Suprapubic skin (tissue), 4 donors: ENCODE measurements around the gene NPAS3. TPM values are rescaled to one million over a fixed set of nuclear protein-coding genes. Genes with fewer than 3 reads are reported as not detected.

Experiments used
- DNase-seq, 2 donors: peaks; one replicate each; pipeline ENCODE4 v3.0.0-alpha.2; 2019; ENCODE audit warnings: low spot score in 2 of 2
- H3K27ac ChIP-seq: fragments of 200-600 bp; sonication (generic); one replicate; pipeline ENCODE4 v1.5.1; 2019
- H3K27me3 ChIP-seq: fragments of 200-600 bp; sonication (generic); one replicate; pipeline ENCODE4 v1.5.1; 2019
- H3K36me3 ChIP-seq: fragments of 200-600 bp; sonication (generic); one replicate; pipeline ENCODE4 v1.5.1; 2019
- H3K4me1 ChIP-seq: fragments of 200-600 bp; sonication (generic); one replicate; pipeline ENCODE4 v1.5.1; 2019
- H3K4me3 ChIP-seq: fragments of 200-600 bp; sonication (generic); one replicate; pipeline ENCODE4 v1.5.1; 2019; ENCODE audit warnings: mild to moderate bottlenecking
- H3K9me3 ChIP-seq: fragments of 200-600 bp; sonication (generic); one replicate; pipeline ENCODE4 v1.5.1; 2019
- CTCF ChIP-seq, 2 donors: fragments of 200-600 bp in 1 of 2; fragments of 450-650 bp in 1 of 2; sonication (generic) in 1 of 2; IDR thresholded peaks; one replicate each; pipeline ENCODE4 v1.5.1; 2016 to 2019; ENCODE audit warnings: antibody characterized with exemption in 2 of 2, mild to moderate bottlenecking in 1 of 2, moderate library complexity in 1 of 2
- EP300 ChIP-seq: sonication (generic); formaldehyde crosslinking; IDR thresholded peaks from one replicate; pipeline ENCODE4 v1.6.1; 2017; ENCODE audit warnings: antibody characterized with exemption
- POLR2A ChIP-seq, 2 donors: fragments of 450-650 bp; IDR thresholded peaks; one replicate each; pipeline ENCODE4 v1.6.1; 2017; ENCODE audit warnings: antibody characterized with exemption in 2 of 2, mild to moderate bottlenecking in 2 of 2, moderate library complexity in 2 of 2
- POLR2AphosphoS5 ChIP-seq, 3 donors: sonication (generic); formaldehyde crosslinking; IDR thresholded peaks; one replicate each; pipeline ENCODE4 v1.6.1; 2017; ENCODE audit warnings: antibody characterized with exemption in 3 of 3
- WGBS: methylation state at CpG from one replicate; pipeline ENCODE4 v1.1.5; 2018; 5-methylcytosine and 5-hydroxymethylcytosine counted together
- total RNA-seq, 4 donors: library from RNA; depleted of rRNA; stranded (reverse); fragments of >200 nt; gene quantifications; one replicate each; pipeline ENCODE4 v1.1.0, GENCODE V29; 2016

The NPAS3 gene
- total RNA-seq, 4 donors from 2014 or later = 0.17 to 0.45 (median 0.29) TPM; not detected in 1

DNA sequence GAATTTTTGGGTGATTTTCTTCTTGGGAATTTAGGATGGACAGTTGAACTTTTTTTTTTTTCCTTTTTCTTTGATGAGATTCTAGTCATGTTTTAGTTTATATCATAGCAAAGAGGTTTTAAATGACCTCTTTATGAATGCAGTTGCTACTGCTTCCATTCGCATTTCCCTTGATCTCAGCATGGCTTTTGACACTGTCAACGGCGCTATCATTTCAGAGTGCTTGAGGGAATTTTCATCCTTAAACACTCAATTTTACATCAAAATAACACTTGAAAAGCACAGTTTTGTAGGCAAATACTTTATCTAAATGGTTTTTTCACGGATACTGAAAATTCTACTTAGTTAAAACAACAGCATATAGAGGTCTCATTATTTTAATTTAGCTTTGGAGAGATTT lies 195.5 kb downstream of the NPAS3 start:
- Histone ChIP-seq H3K9me3 (no peaks in the 10 kb centered on the region), H3K27me3 (no peaks in the 10 kb centered on the region), H3K4me3 (no peak overlapping the region), H3K36me3 (no peaks in the 10 kb centered on the region), H3K27ac (no peak overlapping the region), H3K4me1 (no peaks in the 10 kb centered on the region)
- 72% methylated on average over 4 of the region's 4 CpGs for WGBS
- no peak for DNase-seq
- no peak for TF ChIP-seq CTCF (IDR thresholded peaks at IDR 0.05)

DNA sequence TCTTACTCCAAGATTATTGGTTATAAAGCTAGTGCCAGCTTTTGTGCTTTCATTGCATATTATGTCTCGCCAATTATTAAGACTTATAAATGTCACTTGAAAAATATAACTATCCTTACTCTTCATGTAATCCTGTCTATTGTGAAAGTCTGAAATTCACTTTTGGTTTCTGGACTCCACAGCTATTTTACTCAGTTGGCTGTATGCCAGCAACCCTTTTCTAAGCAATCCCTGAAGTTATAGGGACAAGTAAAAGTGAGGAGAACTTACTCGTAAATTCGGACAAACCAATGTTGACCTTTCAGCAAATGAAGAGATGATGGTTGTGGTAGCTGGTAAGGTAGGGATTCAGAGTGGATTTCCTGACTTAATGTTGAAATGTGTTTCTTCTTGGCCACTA lies 196.3 kb downstream of the NPAS3 start:
- H3K4me1 ChIP-seq = no peaks in the 10 kb centered on the region
- WGBS = 79% methylated on average over 3 of the region's 3 CpGs
- H3K27ac ChIP-seq = no peak overlapping the region
- TF ChIP-seq CTCF (IDR thresholded peaks at IDR 0.05) (no peak), EP300 (no peak), POLR2A (IDR thresholded peaks at IDR 0.05) (no peak), POLR2AphosphoS5 (IDR thresholded peaks at IDR 0.05) (no peak)
- H3K4me3 ChIP-seq = no peak overlapping the region
- DNase-seq = no peak
- no peaks in the 10 kb centered on the region for H3K27me3 ChIP-seq
- no peaks in the 10 kb centered on the region for H3K9me3 ChIP-seq
- H3K36me3 ChIP-seq = no peaks in the 10 kb centered on the region

DNA sequence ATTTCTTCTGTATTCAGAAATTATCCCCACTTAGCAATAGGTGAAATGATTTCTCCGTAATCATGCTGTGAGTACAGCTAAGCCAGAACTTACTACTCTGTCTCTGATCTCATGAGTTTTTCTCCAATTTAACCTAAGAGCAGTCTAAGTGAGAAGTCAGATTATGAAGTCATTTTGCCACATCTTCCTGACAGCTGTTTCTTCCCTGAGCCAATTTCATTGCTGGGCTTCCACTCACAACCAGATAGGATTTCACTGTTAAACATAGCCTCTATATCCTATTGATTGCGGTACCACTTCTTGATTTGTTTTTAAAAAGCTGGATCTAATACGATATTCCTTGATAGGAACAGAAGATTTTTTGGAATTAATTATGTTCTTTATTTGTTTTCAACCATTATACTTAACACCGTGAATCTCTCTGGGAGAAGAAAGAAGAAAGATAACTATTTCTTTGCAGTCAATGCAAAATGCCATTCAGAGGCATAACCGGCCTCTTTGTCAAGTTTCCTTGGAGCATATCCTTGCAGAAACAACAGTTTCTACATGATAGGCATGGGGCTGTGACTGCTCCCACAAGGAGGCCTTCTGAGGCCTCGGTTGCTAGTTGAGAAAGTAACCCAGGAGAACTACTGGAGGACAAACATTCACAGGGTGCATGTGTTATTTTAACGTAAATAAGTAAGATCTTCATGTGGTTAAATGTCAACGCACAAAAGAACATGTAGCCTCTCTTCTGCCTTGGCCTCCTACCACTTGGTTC lies 212.2 kb downstream of the NPAS3 start:
- no peak for DNase-seq
- no peaks in the 10 kb centered on the region for H3K36me3 ChIP-seq
- H3K27ac ChIP-seq = no peak overlapping the region
- 87% methylated on average over 8 of the region's 8 CpGs for WGBS
- TF ChIP-seq POLR2AphosphoS5 (IDR thresholded peaks at IDR 0.05) (no peak), POLR2A (IDR thresholded peaks at IDR 0.05) (no peak), EP300 (no peak), CTCF (IDR thresholded peaks at IDR 0.05) (no peak)
- no peak overlapping the region for H3K4me3 ChIP-seq
- H3K9me3 ChIP-seq = no peaks in the 10 kb centered on the region
- H3K4me1 ChIP-seq = no peaks in the 10 kb centered on the region
- no peaks in the 10 kb centered on the region for H3K27me3 ChIP-seq

- Histone ChIP-seq H3K36me3 (no peaks in the 10 kb centered on the region), H3K4me3 (no peak overlapping the region), H3K4me1 (no peaks in the 10 kb centered on the region), H3K27me3 (no peaks in the 10 kb centered on the region), H3K27ac (no peak overlapping the region), H3K9me3 (no peaks in the 10 kb centered on the region)
- no peak for TF ChIP-seq POLR2A (IDR thresholded peaks at IDR 0.05)
- no peak for TF ChIP-seq POLR2AphosphoS5 (IDR thresholded peaks at IDR 0.05)
- TF ChIP-seq CTCF (IDR thresholded peaks at IDR 0.05) = no peak
- no peak for TF ChIP-seq EP300
- no peak for DNase-seq
- WGBS = 78% methylated on average over 5 of the region's 5 CpGs
Measured at GRCh38 chr14:33163109-33163508, 224.4 kb downstream of the NPAS3 start.

GRCh38 chr14:33163600-33163999 lies 224.9 kb downstream of the NPAS3 start:
- DNase-seq = no peak
- Histone ChIP-seq H3K4me1 (no peaks in the 10 kb centered on the region), H3K4me3 (no peak overlapping the region), H3K36me3 (no peaks in the 10 kb centered on the region), H3K9me3 (no peaks in the 10 kb centered on the region), H3K27ac (no peak overlapping the region), H3K27me3 (no peaks in the 10 kb centered on the region)
- TF ChIP-seq EP300 (no peak), POLR2A (IDR thresholded peaks at IDR 0.05) (no peak), POLR2AphosphoS5 (IDR thresholded peaks at IDR 0.05) (no peak), CTCF (IDR thresholded peaks at IDR 0.05) (no peak)
- 88% methylated on average over 2 of the region's 2 CpGs for WGBS
